22Rv1 (cell line): ENCODE measurements around the gene C1QTNF8.

ENCODE experiments used
- H3K27ac ChIP-seq: fragments of 450-650 bp; 2 replicates; pipeline ENCODE4 v1.5.1; 2017
- CTCF ChIP-seq: fragments of 450-650 bp; IDR thresholded peaks from 2 replicates; pipeline ENCODE4 v1.5.1; 2017; ENCODE audit warnings: mild to moderate bottlenecking
- ZFX ChIP-seq: fragments of 450-650 bp; IDR thresholded peaks from 2 replicates; pipeline ENCODE4 v1.6.1; 2017; ENCODE audit warnings: antibody characterized with exemption, borderline replicate concordance

C1QTNF8 gene

GRCh38 chr16:1117176-1117900 is 21.3 kb upstream of the C1QTNF8 start:
- no peak overlapping the region for H3K27ac ChIP-seq
- TF ChIP-seq CTCF (no peak), ZFX (no peak)

- no peak for TF ChIP-seq ZFX
- TF ChIP-seq CTCF = no peak
- no peak overlapping the region for H3K27ac ChIP-seq
These were observed 20.6 kb upstream of the C1QTNF8 start for GRCh38 chr16:1116693-1117077.

GRCh38 chr16:1113889-1114526 is 18.0 kb upstream of the C1QTNF8 start:
- TF ChIP-seq ZFX (no peak), CTCF (no peak)
- no peak overlapping the region for H3K27ac ChIP-seq

- TF ChIP-seq CTCF (no peak), ZFX (no peak)
- no peak overlapping the region for H3K27ac ChIP-seq
These were observed 17.4 kb upstream of the C1QTNF8 start for GRCh38 chr16:1113489-1113888.

GRCh38 chr16:1112506-1113184 is 16.6 kb upstream of the C1QTNF8 start:
- H3K27ac ChIP-seq = no peak overlapping the region
- no peak for TF ChIP-seq ZFX
- no peak for TF ChIP-seq CTCF

GRCh38 chr16:1109648-1110047 is 13.6 kb upstream of the C1QTNF8 start:
- no peak overlapping the region for H3K27ac ChIP-seq
- TF ChIP-seq ZFX (no peak), CTCF (no peak)
